ENCODE measurements around the gene FBXO31. TPM values are rescaled to one million over a fixed set of nuclear protein-coding genes. Genes with fewer than 3 reads are reported as not detected.

Gene FBXO31
- total and polyA plus RNA-seq, 2 donors (not counting 1 experiment from before 2014, with no cell fraction given), result 17.8 to 32.9 TPM

DNA sequence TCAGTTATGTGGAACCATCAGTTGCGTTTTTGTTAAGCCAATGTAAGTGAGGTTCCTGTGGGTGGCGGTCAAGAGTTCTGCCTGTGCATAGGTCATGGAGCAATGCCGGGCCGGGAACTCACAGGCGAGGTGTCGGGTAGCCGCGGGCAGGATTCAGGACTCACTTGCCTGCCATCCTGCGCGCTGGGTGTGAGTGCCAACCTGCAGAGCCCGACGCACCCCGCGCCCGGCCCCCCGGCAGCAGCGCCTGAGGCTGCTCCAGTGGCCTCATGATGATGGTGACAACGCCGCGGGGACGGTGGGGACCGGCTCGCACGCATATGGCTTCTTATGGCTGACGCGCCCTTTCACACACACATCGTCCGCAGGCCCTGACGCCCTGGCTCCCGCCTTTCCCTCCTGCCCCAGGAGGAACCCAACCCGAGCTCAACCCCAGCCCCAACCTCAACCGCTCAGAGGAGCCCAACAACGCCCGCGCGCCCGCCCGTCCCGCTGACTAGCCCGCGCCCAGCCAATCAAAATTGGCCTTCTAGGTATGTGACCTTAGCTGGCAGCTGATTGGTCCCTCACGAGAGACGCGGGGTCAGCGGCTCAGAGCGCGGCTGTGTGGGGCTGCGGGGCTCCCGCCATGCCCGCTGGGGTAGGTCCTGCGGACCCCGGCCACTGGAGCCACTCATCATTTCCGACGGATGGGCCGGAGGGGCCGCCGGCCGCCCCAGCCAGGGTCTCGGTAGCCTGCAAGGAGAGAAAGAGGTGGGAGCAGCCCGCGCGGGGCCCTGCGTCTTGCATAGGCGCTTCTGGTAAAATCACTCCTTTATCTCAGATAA, 66.4 kb downstream of the FBXO31 start, which contains the start of gene C16orf95:
C16orf95 (minus strand) TSS at position 470 of the 827 bp plus-strand sequence; CDS start at position 320, 150 bp downstream.
- H3K27ac Mint-ChIP-seq, result peak within 1 kb of the TSS; percentile 97
- peaks cover 8 to 10% of the 10 kb centered on the region in 2 donors for H3K4me1 ChIP-seq (ENCODE audit: control insufficient read depth in 2 of 2, insufficient read depth in 2 of 2, low read length in 2 of 2)
- H3K4me2 ChIP-seq (replicated peaks; ENCODE audit: low read depth, low read length, poor library complexity, severe bottlenecking), result peak within 1 kb of the TSS; percentile 85
- DNase-seq (peak; percentile 97), ATAC-seq (ENCODE audit: low read depth) (peak; percentile 89)
- H3K27me3 ChIP-seq (replicated peaks in 1 of 4; ENCODE audit: control extremely low read depth in 1 of 4, control insufficient read depth in 3 of 4, insufficient read depth in 4 of 4, low read length in 3 of 4), result no peaks in the 10 kb centered on the region
- H3K4me3 ChIP-seq (ENCODE audit: control extremely low read depth in 1 of 5, extremely low read depth in 1 of 5, insufficient read depth in 1 of 5, low read depth in 2 of 5, low read length in 4 of 5), result peak within 1 kb of the TSS; percentile 73 to 99 (median 94)
- intact Hi-C loops (cut with micrococcal nuclease), result loop anchor here (1.0 to 5.0 kb wide), 2 partner anchors 75 to 755 kb away; partner anchors contain the start of gene MAP1LC3B
- ChIA-PET POLR2A (interaction anchor here (0.6 to 2.0 kb wide), 7 partner anchors 67 to 1418 kb away, joined by 3 to 9 read pairs (median 4); partner anchors contain the start of genes FBXO31 and IRF8), CTCF (interaction anchor here (0.8 to 5.3 kb wide), 9 partner anchors 10 to 452 kb away, joined by 3 to 47 read pairs (median 4); partner anchors contain the start of gene FBXO31)
- no peaks in the 10 kb centered on the region for H3K36me3 ChIP-seq (replicated peaks in 1 of 2; ENCODE audit: control extremely low read depth in 1 of 2, control insufficient read depth in 1 of 2, extremely low read depth in 1 of 2, insufficient read depth in 2 of 2, low read length in 1 of 2)
- peak within 1 kb of the TSS; percentile 95 for H3K9ac ChIP-seq (ENCODE audit: low read length)
- TF ChIP-seq CTCF (IDR thresholded peaks at IDR 0.05), result peak; percentile 61
- no peak for TF ChIP-seq EZH2 (IDR thresholded peaks at IDR 0.05; ENCODE audit: borderline replicate concordance, insufficient read depth, low read depth, low read length, poor library complexity, severe bottlenecking)
- H3K9me3 Mint-ChIP-seq (ENCODE audit: insufficient read depth), result no peaks in the 10 kb centered on the region
- H3K9me3 ChIP-seq (ENCODE audit: control extremely low read depth in 1 of 3, control insufficient read depth in 2 of 3, insufficient read depth in 1 of 3, low read length in 2 of 3), result no peaks in the 10 kb centered on the region
- H3K27ac ChIP-seq (ENCODE audit: low read length in 2 of 2), result peak within 1 kb of the TSS; percentile 64 to 84
- H3K27me3 Mint-ChIP-seq, result no peaks in the 10 kb centered on the region
- peak within 1 kb of the TSS; percentile 96 for H3K4me3 Mint-ChIP-seq
- peaks cover 12% of the 10 kb centered on the region for H3K4me1 Mint-ChIP-seq
- no peaks in the 10 kb centered on the region for H4K20me1 ChIP-seq (ENCODE audit: control insufficient read depth, insufficient read depth, low read length, poor library complexity, severe bottlenecking)
- peaks cover 16% of the 10 kb centered on the region for H3K79me2 ChIP-seq (ENCODE audit: control insufficient read depth, insufficient read depth, low read length)
- under 1% methylated on average over 59 of the region's 64 CpGs for WGBS (ENCODE audit: insufficient coverage)
- H2AFZ ChIP-seq (ENCODE audit: insufficient read depth, low read depth, low read length, poor library complexity, severe bottlenecking), result peak within 1 kb of the TSS; percentile 97
